Gastrocnemius medialis (tissue), 4 donors: ENCODE data around the gene HPF1.

Source experiments
- CTCF ChIP-seq, 5 experiments: fragments of 450-650 bp in 3 of 5; fragments of 200-600 bp in 2 of 5; sonication (generic) in 2 of 5; IDR thresholded peaks in 4 of 5; conservative IDR thresholded peaks in 1 of 5; 1 replicate in 4 of 5; 2 replicates in 1 of 5; pipeline ENCODE4 v1.5.1; 2016 to 2019; ENCODE audit warnings: antibody characterized with exemption in 5 of 5, mild to moderate bottlenecking in 3 of 5, moderate library complexity in 3 of 5
- POLR2A ChIP-seq, 2 donors: fragments of 450-650 bp; IDR thresholded peaks; one replicate each; pipeline ENCODE4 v1.6.1; 2017; ENCODE audit warnings: antibody characterized with exemption in 2 of 2, mild to moderate bottlenecking in 2 of 2, moderate library complexity in 2 of 2

- TF ChIP-seq CTCF (IDR thresholded peaks at IDR 0.05 in 4 of 5, conservative IDR thresholded peaks at IDR 0.05 in 1 of 5) (no peak), POLR2A (IDR thresholded peaks at IDR 0.05) (no peak)
These were observed 8.1 kb upstream of the HPF1 start for GRCh38 chr4:169765835-169766234.
